WTC11 (cell line): ENCODE data around the gene HTR7.

Experiments
- MXD4 ChIP-seq: fragments of 250-450 bp; sonication (Bioruptor Pico); IDR thresholded peaks from 2 replicates; pipeline ENCODE4 v1.8.0; 2021; ENCODE audit warnings: mild to moderate bottlenecking, moderate library complexity, borderline replicate concordance
- TP53 ChIP-seq: sonication (generic); formaldehyde crosslinking; IDR thresholded peaks from 2 replicates; pipeline ENCODE4 v1.8.1; 2023; ENCODE audit warnings: mild to moderate bottlenecking, missing genetic modification reagents

DNA sequence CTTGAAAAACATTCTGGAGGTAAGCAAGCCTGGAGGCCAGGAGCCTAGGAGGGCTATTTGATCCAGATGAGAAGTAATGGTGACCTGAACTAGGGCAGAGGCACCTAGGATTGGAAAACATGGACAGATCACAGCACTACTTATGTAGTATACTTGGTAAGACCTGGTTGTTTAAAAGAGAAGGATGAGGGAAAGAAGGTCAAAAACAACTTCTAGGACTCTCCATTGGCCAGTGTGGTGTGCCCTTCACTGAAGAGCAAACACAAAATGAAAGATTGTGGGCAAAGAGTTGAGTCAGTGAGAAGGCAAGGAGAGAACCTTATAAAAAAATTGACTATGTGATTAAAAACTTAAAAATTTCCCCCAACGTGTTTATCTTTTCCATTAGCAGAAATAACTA, 48.8 kb upstream of the HTR7 start:
- TF ChIP-seq MXD4 (CRISPR knock-in tag) (no peak), TP53 (CRISPR knock-in tag) (no peak)
